Measurements from ENCODE around the gene CA14.

Gene CA14

GRCh38 chr1:150234309-150234565, 23.3 kb upstream of the CA14 start:
- ATAC-seq = peak; percentile 19; the same call in 2 of the 3 replicates
- TF ChIP-seq BACH2 (CRISPR knock-in tag; IDR thresholded peaks at IDR 0.05; ENCODE audit: borderline replicate concordance) = no peak
- TF ChIP-seq GLIS3 (CRISPR knock-in tag; IDR thresholded peaks at IDR 0.05) = no peak
- TF ChIP-seq ZNF8 (CRISPR knock-in tag; IDR thresholded peaks at IDR 0.05) = no peak
- no peak for TF ChIP-seq CSDC2 (CRISPR knock-in tag; IDR thresholded peaks at IDR 0.05)
- TF ChIP-seq, protein P1, sequence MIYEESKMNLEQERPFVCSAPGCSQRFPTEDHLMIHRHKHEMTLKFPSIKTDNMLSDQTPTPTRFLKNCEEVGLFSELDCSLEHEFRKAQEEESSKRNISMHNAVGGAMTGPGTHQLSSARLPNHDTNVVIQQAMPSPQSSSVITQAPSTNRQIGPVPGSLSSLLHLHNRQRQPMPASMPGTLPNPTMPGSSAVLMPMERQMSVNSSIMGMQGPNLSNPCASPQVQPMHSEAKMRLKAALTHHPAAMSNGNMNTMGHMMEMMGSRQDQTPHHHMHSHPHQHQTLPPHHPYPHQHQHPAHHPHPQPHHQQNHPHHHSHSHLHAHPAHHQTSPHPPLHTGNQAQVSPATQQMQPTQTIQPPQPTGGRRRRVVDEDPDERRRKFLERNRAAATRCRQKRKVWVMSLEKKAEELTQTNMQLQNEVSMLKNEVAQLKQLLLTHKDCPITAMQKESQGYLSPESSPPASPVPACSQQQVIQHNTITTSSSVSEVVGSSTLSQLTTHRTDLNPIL (CRISPR knock-in tag; IDR thresholded peaks at IDR 0.05; ENCODE audit: low read depth) = no peak
- no peak for TF ChIP-seq ZNF70 (CRISPR knock-in tag; IDR thresholded peaks at IDR 0.05)
- TF ChIP-seq ESRRG (CRISPR knock-in tag; IDR thresholded peaks at IDR 0.05) = no peak
- TF ChIP-seq OSR1 (CRISPR knock-in tag; IDR thresholded peaks at IDR 0.05) = no peak
- no peak for TF ChIP-seq ZFP3 (CRISPR knock-in tag; IDR thresholded peaks at IDR 0.05)
- no peak for TF ChIP-seq ZNF565 (CRISPR knock-in tag; conservative IDR thresholded peaks at IDR 0.05; ENCODE audit: low read depth)
- TF ChIP-seq ISL1 (CRISPR knock-in tag; IDR thresholded peaks at IDR 0.05) = no peak
- TF ChIP-seq PPARA (CRISPR knock-in tag; IDR thresholded peaks at IDR 0.05; ENCODE audit: borderline replicate concordance) = no peak
- no peak for TF ChIP-seq TCF4 (CRISPR knock-in tag; IDR thresholded peaks at IDR 0.05; ENCODE audit: borderline replicate concordance)

- TF ChIP-seq POU6F1 (CRISPR knock-in tag; IDR thresholded peaks at IDR 0.05; ENCODE audit: borderline replicate concordance, low read depth) (no peak), ZNF70 (CRISPR knock-in tag; IDR thresholded peaks at IDR 0.05) (peak; percentile 32; the same call in 1 of the 2 replicates), RARB (CRISPR knock-in tag; IDR thresholded peaks at IDR 0.05) (peak; percentile 6; the same call in 1 of the 2 replicates), CSDC2 (CRISPR knock-in tag; IDR thresholded peaks at IDR 0.05) (no peak)
- TF ChIP-seq, protein P2, sequence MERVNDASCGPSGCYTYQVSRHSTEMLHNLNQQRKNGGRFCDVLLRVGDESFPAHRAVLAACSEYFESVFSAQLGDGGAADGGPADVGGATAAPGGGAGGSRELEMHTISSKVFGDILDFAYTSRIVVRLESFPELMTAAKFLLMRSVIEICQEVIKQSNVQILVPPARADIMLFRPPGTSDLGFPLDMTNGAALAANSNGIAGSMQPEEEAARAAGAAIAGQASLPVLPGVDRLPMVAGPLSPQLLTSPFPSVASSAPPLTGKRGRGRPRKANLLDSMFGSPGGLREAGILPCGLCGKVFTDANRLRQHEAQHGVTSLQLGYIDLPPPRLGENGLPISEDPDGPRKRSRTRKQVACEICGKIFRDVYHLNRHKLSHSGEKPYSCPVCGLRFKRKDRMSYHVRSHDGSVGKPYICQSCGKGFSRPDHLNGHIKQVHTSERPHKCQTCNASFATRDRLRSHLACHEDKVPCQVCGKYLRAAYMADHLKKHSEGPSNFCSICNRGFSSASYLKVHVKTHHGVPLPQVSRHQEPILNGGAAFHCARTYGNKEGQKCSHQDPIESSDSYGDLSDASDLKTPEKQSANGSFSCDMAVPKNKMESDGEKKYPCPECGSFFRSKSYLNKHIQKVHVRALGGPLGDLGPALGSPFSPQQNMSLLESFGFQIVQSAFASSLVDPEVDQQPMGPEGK (CRISPR knock-in tag; IDR thresholded peaks at IDR 0.05; ENCODE audit: borderline replicate concordance) = peak; percentile 74; the same call in 1 of the 2 replicates
- ATAC-seq = peak; percentile 59
Observed at GRCh38 chr1:150234566-150235293, 22.8 kb upstream of the CA14 start.

GRCh38 chr1:150235294-150235851, 22.2 kb upstream of the CA14 start:
- TF ChIP-seq, protein P2 (CRISPR knock-in tag; IDR thresholded peaks at IDR 0.05; ENCODE audit: borderline replicate concordance) = peak; percentile 80; the same call in 1 of the 2 replicates
- no peak for TF ChIP-seq ISL1 (CRISPR knock-in tag; IDR thresholded peaks at IDR 0.05)
- peak; percentile 3 for ATAC-seq

DNA sequence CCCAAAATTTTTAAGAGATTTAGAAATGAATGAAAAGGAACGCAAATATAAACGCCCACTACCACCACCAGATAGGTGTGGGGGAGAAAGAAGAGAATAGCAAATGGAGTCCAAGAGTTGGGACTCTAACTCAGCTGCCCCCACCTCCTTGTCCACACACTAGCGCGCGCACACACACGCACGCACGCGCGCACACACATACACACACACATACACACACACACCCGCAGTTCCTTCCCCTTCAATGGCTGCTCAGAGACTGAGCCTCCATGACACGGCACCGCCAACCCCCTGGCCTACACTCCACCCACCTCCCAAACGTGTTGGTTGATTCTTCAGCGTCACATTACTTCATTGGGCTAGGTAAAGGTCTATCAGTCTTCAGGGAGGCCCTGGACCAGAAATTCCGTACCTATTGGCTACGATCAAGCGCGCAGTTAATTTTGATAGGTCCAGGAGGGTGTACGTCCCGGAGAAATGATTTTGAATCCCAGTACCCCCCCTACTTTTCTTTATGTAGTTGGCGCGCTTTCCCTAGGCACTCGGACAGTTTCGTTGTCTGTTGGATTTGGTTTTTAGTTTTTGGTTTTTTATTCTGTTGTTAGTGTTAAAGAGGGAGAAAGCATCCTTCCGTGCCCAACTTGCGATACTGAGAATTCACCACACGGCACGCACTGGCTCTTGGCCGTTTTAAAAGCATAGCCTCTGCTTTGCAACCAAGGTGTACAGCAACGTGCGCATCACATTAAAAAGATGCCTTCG, 21.5 kb upstream of the CA14 start, which contains the start of gene ANP32E:
TSS of gene ANP32E (minus strand) at position 261 of the 762 bp plus-strand sequence. CDS start 326 bp downstream, outside the sequence.
- ATAC-seq = peak; percentile 89
- no peak for TF ChIP-seq GLIS3 (CRISPR knock-in tag; IDR thresholded peaks at IDR 0.05)
- no peak for TF ChIP-seq BACH2 (CRISPR knock-in tag; IDR thresholded peaks at IDR 0.05; ENCODE audit: borderline replicate concordance)
- no peak for TF ChIP-seq POU6F1 (CRISPR knock-in tag; IDR thresholded peaks at IDR 0.05; ENCODE audit: borderline replicate concordance, low read depth)
- TF ChIP-seq ZFP3 (CRISPR knock-in tag; IDR thresholded peaks at IDR 0.05) = no peak
- TF ChIP-seq CSDC2 (CRISPR knock-in tag; IDR thresholded peaks at IDR 0.05) = no peak
- TF ChIP-seq PPARA (CRISPR knock-in tag; IDR thresholded peaks at IDR 0.05; ENCODE audit: borderline replicate concordance) = no peak

All from SK-N-SH treated with all-trans-retinoic acid at 6 μM for 48 hours (cell line).